ENCODE results near the gene TUBGCP5.

Gene TUBGCP5

GRCh38 chr15:22951381-22952280, 87.7 kb downstream of the TUBGCP5 start:
- no peak for DNase-seq

GRCh38 chr15:22951031-22951380, 88.4 kb downstream of the TUBGCP5 start:
- DNase-seq: no peak

- DNase-seq: no peak
Observed at GRCh38 chr15:22950256-22950990, 88.9 kb downstream of the TUBGCP5 start.

Data from Kasumi-1 (cell line).